SU-DHL-6 (cell line): ENCODE measurements around the gene ACAP3.

Experiments used
- H2AFZ ChIP-seq: fragments of 200-600 bp; sonication (generic); 2 replicates; pipeline ENCODE4 v1.6.1; 2014; ENCODE audit warnings: low read depth, mild to moderate bottlenecking, moderate library complexity, mixed read lengths, antibody characterized with exemption, low read length; ENCODE audit not compliant: severe bottlenecking
- H3F3A ChIP-seq: fragments of 200-600 bp; shearing (Covaris generic); 2 replicates; pipeline ENCODE4 v1.6.0; 2016; ENCODE audit warnings: antibody characterized with exemption, mild to moderate bottlenecking; ENCODE audit not compliant: insufficient read depth
- H3K27ac ChIP-seq: fragments of 200-600 bp; sonication (generic); 2 replicates; pipeline ENCODE4 v1.5.1; 2016; ENCODE audit warnings: low read depth, mild to moderate bottlenecking, low read length, moderate library complexity, mixed read lengths
- H3K27me3 ChIP-seq: fragments of 200-600 bp; sonication (generic), shearing (Covaris generic); 2 replicates; pipeline ENCODE4 v1.6.0; 2014; ENCODE audit warnings: mild to moderate bottlenecking, low read length
- H3K36me3 ChIP-seq: fragments of 200-600 bp; sonication (generic); 2 replicates; pipeline ENCODE4 v1.6.1; 2014; ENCODE audit warnings: mild to moderate bottlenecking, low read length, mixed read lengths
- H3K4me2 ChIP-seq: fragments of 300-600, 200-600 bp; shearing (Covaris generic), sonication (generic); 2 replicates; pipeline ENCODE4 v1.6.0; 2014; ENCODE audit warnings: low read length, low read depth, mild to moderate bottlenecking; ENCODE audit not compliant: poor library complexity, severe bottlenecking
- H3K4me3 ChIP-seq: fragments of 200-600 bp; sonication (generic); 2 replicates; pipeline ENCODE4 v1.5.1; 2014; ENCODE audit warnings: antibody characterized with exemption, low read length, mild to moderate bottlenecking, mixed read lengths; ENCODE audit not compliant: insufficient read depth, poor library complexity, severe bottlenecking
- H3K79me2 ChIP-seq: fragments of 200-600 bp; sonication (generic); 2 replicates; pipeline ENCODE4 v1.6.1; 2014; ENCODE audit warnings: mild to moderate bottlenecking, low read length, moderate library complexity; ENCODE audit not compliant: insufficient read depth
- H3K9ac ChIP-seq: fragments of 200-600 bp; sonication (generic); 2 replicates; pipeline ENCODE4 v1.7.0; 2014; ENCODE audit warnings: mild to moderate bottlenecking, low read length
- H3K9me2 ChIP-seq: fragments of 200-600 bp; sonication (generic); replicated peaks from 2 replicates; pipeline ENCODE4 v1.6.1; 2014; ENCODE audit warnings: low read length; ENCODE audit not compliant: insufficient read depth
- H3K9me3 ChIP-seq: fragments of 200-600 bp; sonication (generic); 2 replicates; pipeline ENCODE4 v1.6.1; 2014; ENCODE audit warnings: low read length, mixed read lengths; ENCODE audit not compliant: insufficient read depth
- H4K20me1 ChIP-seq: fragments of 200-600 bp; sonication (generic); 2 replicates; pipeline ENCODE4 v1.6.1; 2014; ENCODE audit warnings: low read depth, mild to moderate bottlenecking, antibody characterized with exemption, low read length, moderate library complexity, mixed read lengths
- CTCF ChIP-seq: fragments of 200-600 bp; sonication (generic); IDR thresholded peaks from one replicate; pipeline ENCODE4 v1.5.1; 2017; ENCODE audit warnings: antibody characterized with exemption, mild to moderate bottlenecking, low read length, moderate library complexity; ENCODE audit not compliant: insufficient read depth, poor library complexity, severe bottlenecking
- EZH2phosphoT487 ChIP-seq: fragments of 200-600 bp; sonication (generic), shearing (Covaris generic); conservative IDR thresholded peaks from 2 replicates; pipeline ENCODE4 v1.6.1; 2018; ENCODE audit warnings: mild to moderate bottlenecking, antibody characterized with exemption, low read length, moderate library complexity, mixed read lengths

Gene ACAP3

GRCh38 chr1:1287288-1288110, 20.2 kb downstream of the ACAP3 start:
- no peaks in the 10 kb centered on the region for H4K20me1 ChIP-seq
- H3F3A ChIP-seq = no peaks in the 10 kb centered on the region
- no peak for TF ChIP-seq EZH2phosphoT487
- TF ChIP-seq CTCF = no peak
- H3K9me2 ChIP-seq = no peaks in the 10 kb centered on the region
- no peaks in the 10 kb centered on the region for H3K27me3 ChIP-seq
- H3K4me3 ChIP-seq = no peak overlapping the region
- no peaks in the 10 kb centered on the region for H3K36me3 ChIP-seq
- H3K9me3 ChIP-seq = no peaks in the 10 kb centered on the region
- H3K9ac ChIP-seq = no peak overlapping the region
- no peak overlapping the region for H3K4me2 ChIP-seq
- H3K79me2 ChIP-seq = no peaks in the 10 kb centered on the region
- no peak overlapping the region for H2AFZ ChIP-seq
- no peak overlapping the region for H3K27ac ChIP-seq

- Histone ChIP-seq H3K4me3 (no peak overlapping the region), H2AFZ (no peak overlapping the region)
- no peak for TF ChIP-seq EZH2phosphoT487
- no peak for TF ChIP-seq CTCF
Observed at GRCh38 chr1:1286313-1287261, 21.1 kb downstream of the ACAP3 start.

GRCh38 chr1:1285611-1286311, 22.0 kb downstream of the ACAP3 start:
- Histone ChIP-seq H3K27ac (no peak overlapping the region), H3F3A (no peaks in the 10 kb centered on the region), H3K9me3 (no peaks in the 10 kb centered on the region), H3K9me2 (no peaks in the 10 kb centered on the region), H4K20me1 (no peaks in the 10 kb centered on the region), H3K4me2 (no peak overlapping the region), H3K9ac (no peak overlapping the region), H3K79me2 (no peaks in the 10 kb centered on the region), H3K36me3 (no peaks in the 10 kb centered on the region), H2AFZ (no peak overlapping the region), H3K4me3 (no peak overlapping the region), H3K27me3 (no peaks in the 10 kb centered on the region)
- TF ChIP-seq CTCF = no peak
- TF ChIP-seq EZH2phosphoT487 = no peak

More at GRCh38 chr1:1286313-1287261, 21.1 kb downstream of the ACAP3 start:
- Histone ChIP-seq H3K79me2 (no peaks in the 10 kb centered on the region), H3K4me2 (no peak overlapping the region), H3F3A (no peaks in the 10 kb centered on the region), H3K9me3 (no peaks in the 10 kb centered on the region), H3K9me2 (no peaks in the 10 kb centered on the region), H3K36me3 (no peaks in the 10 kb centered on the region), H3K27me3 (no peaks in the 10 kb centered on the region), H3K9ac (no peak overlapping the region), H3K27ac (no peak overlapping the region), H4K20me1 (no peaks in the 10 kb centered on the region)
